ENCODE results near the gene GPC3. TPM values are rescaled to one million over a fixed set of nuclear protein-coding genes. Genes with fewer than 3 reads are reported as not detected.

GPC3 gene
- total and polyA plus RNA-seq, 2 of the 4 experiments (the other 2 are of a cell fraction) = not detected

GRCh38 chrX:133933316-133933715 is 52.1 kb downstream of the GPC3 start:
- Histone ChIP-seq H3K4me2 (ENCODE audit: low read depth, low read length) (no peak overlapping the region), H3K14ac (replicated peaks; ENCODE audit: low read depth, low read length) (no peak overlapping the region), H2BK20ac (ENCODE audit: low read depth, low read length) (no peak overlapping the region), H3K4me1 (ENCODE audit: control insufficient read depth, insufficient read depth, low read length) (no peaks in the 10 kb centered on the region), H2BK120ac (ENCODE audit: low read depth, low read length) (no peak overlapping the region), H3K18ac (ENCODE audit: low read depth, low read length) (no peak overlapping the region), H3K4ac (ENCODE audit: low read depth, low read length) (no peak overlapping the region), H3K23ac (ENCODE audit: low read depth, low read length) (no peak overlapping the region), H3K27me3 (ENCODE audit: control insufficient read depth, insufficient read depth, low read length) (no peaks in the 10 kb centered on the region; the same call in 1 of the 2 replicates), H3K4me3 (ENCODE audit: insufficient read depth, low read depth, low read length) (no peak overlapping the region), H3K36me3 (ENCODE audit: control insufficient read depth, insufficient read depth, low read length) (no peaks in the 10 kb centered on the region), H3K79me1 (ENCODE audit: low read depth in 1 of 2, low read length in 2 of 2) (no peaks in the 10 kb centered on the region), H4K5ac (ENCODE audit: low read depth, low read length) (no peak overlapping the region), H4K20me1 (ENCODE audit: insufficient read depth, low read length) (no peaks in the 10 kb centered on the region), H3K9ac (ENCODE audit: low read depth, low read length) (no peak overlapping the region), H2BK15ac (ENCODE audit: low read depth, low read length) (no peak overlapping the region), H4K91ac (ENCODE audit: insufficient read depth, low read depth, low read length) (no peak overlapping the region), H4K8ac (ENCODE audit: low read depth in 2 of 2, low read length in 2 of 2) (no peak overlapping the region), H2BK5ac (ENCODE audit: low read depth, low read length, poor library complexity, severe bottlenecking) (no peak overlapping the region), H3K56ac (ENCODE audit: extremely low read depth, insufficient read depth, low read length) (no peak overlapping the region), H3K9me1 (ENCODE audit: insufficient read depth, low read length) (no peaks in the 10 kb centered on the region), H3K27ac (ENCODE audit: insufficient read depth, low read length) (no peak overlapping the region), H2AFZ (replicated peaks; ENCODE audit: low read length, poor library complexity) (no peak overlapping the region), H2AK5ac (ENCODE audit: low read depth, low read length) (no peak overlapping the region), H2AK9ac (replicated peaks; ENCODE audit: low read depth, low read length, poor library complexity) (no peak overlapping the region), H3K9me3 (ENCODE audit: control insufficient read depth, insufficient read depth, low read length) (no peaks in the 10 kb centered on the region)
- DNase-seq = no peak
- POLR2A ChIA-PET (ENCODE audit: unreplicated experiment) = no interaction called here
- TF ChIP-seq CHD1 (IDR thresholded peaks at IDR 0.05; ENCODE audit: low read depth, low read length) (no peak), RAD21 (IDR thresholded peaks at IDR 0.05; ENCODE audit: low read length) (no peak), MXI1 (IDR thresholded peaks at IDR 0.05; ENCODE audit: borderline replicate concordance, low read depth, low read length) (no peak), MAZ (IDR thresholded peaks at IDR 0.05; ENCODE audit: borderline replicate concordance, low read depth, low read length) (no peak), POLR2A (IDR thresholded peaks at IDR 0.05; ENCODE audit: low read depth, low read length) (no peak), SMC3 (IDR thresholded peaks at IDR 0.05; ENCODE audit: low read depth, low read length) (no peak), USF2 (IDR thresholded peaks at IDR 0.05; ENCODE audit: low read depth, low read length) (no peak), CEBPB (IDR thresholded peaks at IDR 0.05; ENCODE audit: low read depth, low read length) (no peak), RFX5 (IDR thresholded peaks at IDR 0.05; ENCODE audit: low read depth, low read length) (no peak), RCOR1 (IDR thresholded peaks at IDR 0.05; ENCODE audit: insufficient replicate concordance, low read length) (no peak), BHLHE40 (IDR thresholded peaks at IDR 0.05; ENCODE audit: low read depth, low read length) (no peak), NFE2L2 (IDR thresholded peaks at IDR 0.05; ENCODE audit: low read depth, low read length) (no peak), MAFK (IDR thresholded peaks at IDR 0.05; ENCODE audit: low read depth, low read length) (no peak), FOS (IDR thresholded peaks at IDR 0.05; ENCODE audit: low read depth, low read length) (no peak)
- TF ChIP-seq, protein P1, sequence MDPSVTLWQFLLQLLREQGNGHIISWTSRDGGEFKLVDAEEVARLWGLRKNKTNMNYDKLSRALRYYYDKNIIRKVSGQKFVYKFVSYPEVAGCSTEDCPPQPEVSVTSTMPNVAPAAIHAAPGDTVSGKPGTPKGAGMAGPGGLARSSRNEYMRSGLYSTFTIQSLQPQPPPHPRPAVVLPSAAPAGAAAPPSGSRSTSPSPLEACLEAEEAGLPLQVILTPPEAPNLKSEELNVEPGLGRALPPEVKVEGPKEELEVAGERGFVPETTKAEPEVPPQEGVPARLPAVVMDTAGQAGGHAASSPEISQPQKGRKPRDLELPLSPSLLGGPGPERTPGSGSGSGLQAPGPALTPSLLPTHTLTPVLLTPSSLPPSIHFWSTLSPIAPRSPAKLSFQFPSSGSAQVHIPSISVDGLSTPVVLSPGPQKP (IDR thresholded peaks at IDR 0.05; ENCODE audit: borderline replicate concordance, low read depth, low read length) = no peak
- TF ChIP-seq, protein P2, sequence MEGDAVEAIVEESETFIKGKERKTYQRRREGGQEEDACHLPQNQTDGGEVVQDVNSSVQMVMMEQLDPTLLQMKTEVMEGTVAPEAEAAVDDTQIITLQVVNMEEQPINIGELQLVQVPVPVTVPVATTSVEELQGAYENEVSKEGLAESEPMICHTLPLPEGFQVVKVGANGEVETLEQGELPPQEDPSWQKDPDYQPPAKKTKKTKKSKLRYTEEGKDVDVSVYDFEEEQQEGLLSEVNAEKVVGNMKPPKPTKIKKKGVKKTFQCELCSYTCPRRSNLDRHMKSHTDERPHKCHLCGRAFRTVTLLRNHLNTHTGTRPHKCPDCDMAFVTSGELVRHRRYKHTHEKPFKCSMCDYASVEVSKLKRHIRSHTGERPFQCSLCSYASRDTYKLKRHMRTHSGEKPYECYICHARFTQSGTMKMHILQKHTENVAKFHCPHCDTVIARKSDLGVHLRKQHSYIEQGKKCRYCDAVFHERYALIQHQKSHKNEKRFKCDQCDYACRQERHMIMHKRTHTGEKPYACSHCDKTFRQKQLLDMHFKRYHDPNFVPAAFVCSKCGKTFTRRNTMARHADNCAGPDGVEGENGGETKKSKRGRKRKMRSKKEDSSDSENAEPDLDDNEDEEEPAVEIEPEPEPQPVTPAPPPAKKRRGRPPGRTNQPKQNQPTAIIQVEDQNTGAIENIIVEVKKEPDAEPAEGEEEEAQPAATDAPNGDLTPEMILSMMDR (conservative IDR thresholded peaks at IDR 0.05; ENCODE audit: low read depth, low read length) = no peak
- no peak for ATAC-seq (ENCODE audit: low read depth)
- no TSS peak for BruUV-seq (replicated peaks)
- in situ Hi-C loops (cut with MboI; ENCODE audit: low sequenced_read_pairs) = no loop called here
- dilution Hi-C loops (cut with HindIII; ENCODE audit: low sequenced_read_pairs, unreplicated experiment) = no loop called here
- WGBS, 2 experiments (ENCODE audit: extremely low coverage in 2 of 2, insufficient read length in 1 of 2) = no CpG with 5 or more reads among the region's 2 CpGs
- CTCF ChIA-PET = interaction anchor here (0.6 kb wide), 1 partner anchor 1420 kb away, joined by 3 read pairs; no protein-coding TSS in a partner anchor
- intact Hi-C loops (cut with micrococcal nuclease) = no loop called here

Data from IMR-90 (cell line).